ENCODE measurements around the gene GAP43. TPM values are rescaled to one million over a fixed set of nuclear protein-coding genes. Genes with fewer than 3 reads are reported as not detected.

Gene GAP43
- total and polyA plus RNA-seq, 4 donors, result 0.06 to 0.60 (median 0.19) TPM

DNA sequence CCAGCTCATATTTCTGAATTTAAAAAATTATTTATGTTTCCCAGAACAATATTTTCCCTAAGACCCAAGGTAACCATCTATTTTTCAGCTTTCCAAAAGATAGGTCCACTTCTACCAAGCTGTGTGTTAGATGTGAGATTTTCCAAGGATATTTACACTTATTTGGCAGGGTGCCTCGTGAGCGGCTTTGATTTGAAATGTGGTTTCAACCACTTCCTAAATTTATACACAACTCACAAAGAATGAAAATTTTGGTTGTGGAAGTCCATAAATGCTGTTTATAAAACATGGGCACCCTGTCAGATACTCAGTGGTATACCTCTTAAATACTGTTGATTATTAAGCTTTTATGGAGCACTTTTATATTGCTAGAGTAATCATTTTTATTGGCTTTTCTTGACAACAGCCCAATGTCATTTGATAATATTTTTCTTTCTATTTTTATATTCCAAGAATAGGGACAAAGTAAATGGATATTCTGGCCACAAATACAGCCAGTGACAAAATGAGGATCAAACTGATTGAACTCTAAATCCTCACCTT is 57.6 kb downstream of the GAP43 start:
- Histone ChIP-seq H3K27me3 (ENCODE audit: control insufficient read depth in 3 of 3, insufficient read depth in 3 of 3, low read length in 2 of 3) (no peaks in the 10 kb centered on the region), H3K36me3 (ENCODE audit: control insufficient read depth in 4 of 4, insufficient read depth in 4 of 4, low read length in 4 of 4) (no peaks in the 10 kb centered on the region), H3K4me1 (ENCODE audit: control insufficient read depth in 5 of 5, insufficient read depth in 5 of 5, low read length in 5 of 5) (no peaks in the 10 kb centered on the region), H3K9ac (ENCODE audit: insufficient read depth in 1 of 2, low read length in 2 of 2) (no peak overlapping the region), H3K27ac (ENCODE audit: low read depth in 1 of 2, low read length in 1 of 2) (no peak overlapping the region), H3K9me3 (ENCODE audit: control insufficient read depth in 4 of 4, insufficient read depth in 3 of 4, low read length in 3 of 4) (no peaks in the 10 kb centered on the region), H3K4me3 (no peak overlapping the region)
- ATAC-seq (ENCODE audit: insufficient read depth, low FRiP score) (no peak), DNase-seq (peak in 2 of 3 donors; percentile 33 to 46)
- TF ChIP-seq, protein P1, sequence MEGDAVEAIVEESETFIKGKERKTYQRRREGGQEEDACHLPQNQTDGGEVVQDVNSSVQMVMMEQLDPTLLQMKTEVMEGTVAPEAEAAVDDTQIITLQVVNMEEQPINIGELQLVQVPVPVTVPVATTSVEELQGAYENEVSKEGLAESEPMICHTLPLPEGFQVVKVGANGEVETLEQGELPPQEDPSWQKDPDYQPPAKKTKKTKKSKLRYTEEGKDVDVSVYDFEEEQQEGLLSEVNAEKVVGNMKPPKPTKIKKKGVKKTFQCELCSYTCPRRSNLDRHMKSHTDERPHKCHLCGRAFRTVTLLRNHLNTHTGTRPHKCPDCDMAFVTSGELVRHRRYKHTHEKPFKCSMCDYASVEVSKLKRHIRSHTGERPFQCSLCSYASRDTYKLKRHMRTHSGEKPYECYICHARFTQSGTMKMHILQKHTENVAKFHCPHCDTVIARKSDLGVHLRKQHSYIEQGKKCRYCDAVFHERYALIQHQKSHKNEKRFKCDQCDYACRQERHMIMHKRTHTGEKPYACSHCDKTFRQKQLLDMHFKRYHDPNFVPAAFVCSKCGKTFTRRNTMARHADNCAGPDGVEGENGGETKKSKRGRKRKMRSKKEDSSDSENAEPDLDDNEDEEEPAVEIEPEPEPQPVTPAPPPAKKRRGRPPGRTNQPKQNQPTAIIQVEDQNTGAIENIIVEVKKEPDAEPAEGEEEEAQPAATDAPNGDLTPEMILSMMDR (IDR thresholded peaks at IDR 0.05; ENCODE audit: control extremely low read depth, extremely low read depth), result no peak
- WGBS, 2 donors, result 9 to 28% methylated on average over 2 of the region's 2 CpGs

DNA sequence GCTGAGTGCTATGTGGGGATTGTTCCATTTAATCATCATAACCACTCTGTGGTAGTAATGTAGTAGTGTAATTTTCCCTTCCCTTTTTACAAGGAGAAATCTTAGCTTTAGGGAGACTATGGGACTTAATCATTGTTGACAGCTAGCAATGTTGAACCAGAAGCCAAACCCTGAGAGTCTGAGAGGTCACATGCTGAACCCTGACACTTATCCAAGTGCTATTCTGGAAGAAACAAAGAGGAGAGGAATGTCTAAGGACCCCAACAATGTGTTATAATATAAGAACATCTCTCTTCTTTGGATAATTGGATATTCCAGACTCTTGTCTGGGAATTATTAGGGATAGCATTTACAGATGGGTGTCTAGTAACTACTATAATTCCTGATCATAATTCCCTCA is 58.4 kb downstream of the GAP43 start:
- no peaks in the 10 kb centered on the region for H3K4me1 ChIP-seq (ENCODE audit: control insufficient read depth in 5 of 5, insufficient read depth in 5 of 5, low read length in 5 of 5)
- no peak overlapping the region for H3K4me3 ChIP-seq
- DNase-seq (no peak), ATAC-seq (ENCODE audit: insufficient read depth, low FRiP score) (no peak)
- TF ChIP-seq, protein P1 (IDR thresholded peaks at IDR 0.05; ENCODE audit: control extremely low read depth, extremely low read depth), result no peak
- H3K9me3 ChIP-seq (ENCODE audit: control insufficient read depth in 4 of 4, insufficient read depth in 3 of 4, low read length in 3 of 4), result no peaks in the 10 kb centered on the region
- H3K9ac ChIP-seq (ENCODE audit: insufficient read depth in 1 of 2, low read length in 2 of 2), result no peak overlapping the region
- no peaks in the 10 kb centered on the region for H3K36me3 ChIP-seq (ENCODE audit: control insufficient read depth in 4 of 4, insufficient read depth in 4 of 4, low read length in 4 of 4)
- no peak overlapping the region for H3K27ac ChIP-seq (ENCODE audit: low read depth in 1 of 2, low read length in 1 of 2)
- H3K27me3 ChIP-seq (ENCODE audit: control insufficient read depth in 3 of 3, insufficient read depth in 3 of 3, low read length in 2 of 3), result no peaks in the 10 kb centered on the region

DNA sequence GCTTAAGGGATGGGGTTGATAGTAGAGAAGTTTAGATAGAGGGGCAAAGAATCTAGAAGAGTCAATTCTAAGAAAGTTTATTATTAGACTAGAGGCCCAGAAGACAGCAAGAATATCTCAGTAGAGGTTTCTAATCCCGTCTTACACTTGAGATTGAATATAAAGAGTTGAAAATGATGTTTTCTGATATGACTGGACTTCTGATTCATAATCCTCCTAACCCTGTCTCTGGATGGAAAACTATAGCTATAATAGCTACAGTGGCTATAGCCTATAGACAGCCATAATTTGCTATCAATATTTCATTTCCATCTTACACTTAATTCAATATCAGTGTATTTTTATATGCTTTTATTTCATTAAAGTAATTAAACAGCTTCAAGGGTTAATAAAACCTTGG is 60.0 kb downstream of the GAP43 start:
- Histone ChIP-seq H3K4me1 (ENCODE audit: control insufficient read depth in 5 of 5, insufficient read depth in 5 of 5, low read length in 5 of 5) (no peaks in the 10 kb centered on the region), H3K4me3 (no peak overlapping the region), H3K36me3 (ENCODE audit: control insufficient read depth in 4 of 4, insufficient read depth in 4 of 4, low read length in 4 of 4) (no peaks in the 10 kb centered on the region), H3K27ac (ENCODE audit: low read depth in 1 of 2, low read length in 1 of 2) (no peak overlapping the region), H3K27me3 (ENCODE audit: control insufficient read depth in 3 of 3, insufficient read depth in 3 of 3, low read length in 2 of 3) (no peaks in the 10 kb centered on the region), H3K9ac (ENCODE audit: insufficient read depth in 1 of 2, low read length in 2 of 2) (no peak overlapping the region), H3K9me3 (ENCODE audit: control insufficient read depth in 4 of 4, insufficient read depth in 3 of 4, low read length in 3 of 4) (no peaks in the 10 kb centered on the region)
- ATAC-seq (ENCODE audit: insufficient read depth, low FRiP score) (no peak), DNase-seq (no peak)
- 77 to 91% methylated on average over 1 of the region's 1 CpG for WGBS, 2 donors
- TF ChIP-seq, protein P1 (IDR thresholded peaks at IDR 0.05; ENCODE audit: control extremely low read depth, extremely low read depth), result no peak

DNA sequence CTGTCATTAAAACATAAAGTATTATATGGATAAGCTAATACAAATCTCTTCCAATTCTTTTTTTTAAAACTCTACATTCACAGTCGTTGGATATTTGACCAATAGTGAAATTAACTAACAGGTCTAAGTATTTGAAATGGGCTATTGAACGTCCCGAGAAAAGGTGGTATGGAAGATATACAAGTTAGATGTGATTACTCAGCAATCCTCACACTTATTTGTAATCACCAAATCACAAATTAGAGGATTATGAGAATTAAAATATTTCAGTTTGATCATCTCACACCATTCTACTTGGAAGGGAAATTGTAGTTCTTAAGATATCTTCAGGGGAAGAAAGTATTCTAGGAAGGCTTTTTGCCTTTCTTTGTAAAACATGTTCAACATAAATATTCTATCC is 60.5 kb downstream of the GAP43 start:
- no peaks in the 10 kb centered on the region for H3K36me3 ChIP-seq (ENCODE audit: control insufficient read depth in 4 of 4, insufficient read depth in 4 of 4, low read length in 4 of 4)
- no peak overlapping the region for H3K27ac ChIP-seq (ENCODE audit: low read depth in 1 of 2, low read length in 1 of 2)
- TF ChIP-seq, protein P1 (IDR thresholded peaks at IDR 0.05; ENCODE audit: control extremely low read depth, extremely low read depth), result no peak
- H3K9me3 ChIP-seq (ENCODE audit: control insufficient read depth in 4 of 4, insufficient read depth in 3 of 4, low read length in 3 of 4), result no peaks in the 10 kb centered on the region
- no peaks in the 10 kb centered on the region for H3K4me1 ChIP-seq (ENCODE audit: control insufficient read depth in 5 of 5, insufficient read depth in 5 of 5, low read length in 5 of 5)
- DNase-seq (no peak), ATAC-seq (ENCODE audit: insufficient read depth, low FRiP score) (no peak)
- no peaks in the 10 kb centered on the region for H3K27me3 ChIP-seq (ENCODE audit: control insufficient read depth in 3 of 3, insufficient read depth in 3 of 3, low read length in 2 of 3)
- H3K4me3 ChIP-seq, result no peak overlapping the region
- 88 to 99% methylated on average over 3 of the region's 3 CpGs for WGBS, 2 donors
- H3K9ac ChIP-seq (ENCODE audit: insufficient read depth in 1 of 2, low read length in 2 of 2), result no peak overlapping the region
